SJCRH30 (cell line): ENCODE measurements around the gene WNT7A. TPM values are rescaled to one million over a fixed set of nuclear protein-coding genes. Genes with fewer than 3 reads are reported as not detected.

ENCODE experiments used
- DNase-seq, 2 experiments: peaks; one replicate each; pipeline ENCODE4 v3.0.0-alpha.2; 2015 to 2020
- H3K27ac ChIP-seq: fragments of 250-450 bp; sonication (Bioruptor Pico); 2 replicates; pipeline ENCODE4 v1.5.1; 2020; ENCODE audit warnings: mild to moderate bottlenecking, moderate library complexity
- H3K27me3 ChIP-seq: fragments of 250-450 bp; sonication (Bioruptor Pico); 2 replicates; pipeline ENCODE4 v1.5.1; 2020; ENCODE audit warnings: mild to moderate bottlenecking, moderate library complexity
- H3K36me3 ChIP-seq: fragments of 250-450 bp; sonication (Bioruptor Pico); 2 replicates; pipeline ENCODE4 v1.5.1; 2020; ENCODE audit warnings: mild to moderate bottlenecking, moderate library complexity
- H3K4me1 ChIP-seq: fragments of 250-450 bp; sonication (Bioruptor Pico); 2 replicates; pipeline ENCODE4 v1.5.1; 2020; ENCODE audit warnings: mild to moderate bottlenecking, moderate library complexity
- H3K4me3 ChIP-seq: fragments of 250-450 bp; sonication (Bioruptor Pico); 2 replicates; pipeline ENCODE4 v1.5.1; 2020; ENCODE audit warnings: mild to moderate bottlenecking, moderate library complexity
- H3K9me3 ChIP-seq: fragments of 250-450 bp; sonication (Bioruptor Pico); replicated peaks from 2 replicates; pipeline ENCODE4 v1.5.1; 2020; ENCODE audit warnings: mild to moderate bottlenecking, moderate library complexity
- total RNA-seq: library from RNA; depleted of rRNA; stranded (reverse); fragments of >200 nt; shearing (Covaris generic); gene quantifications from 2 replicates; pipeline ENCODE4 v1.2.3, GENCODE V29; 2014

WNT7A gene
- total RNA-seq, 1 experiment from 2014 or later: not detected

- no peaks in the 10 kb centered on the region for H3K9me3 ChIP-seq
- H3K4me3 ChIP-seq: no peak overlapping the region
- no peaks in the 10 kb centered on the region for H3K36me3 ChIP-seq
- H3K27me3 ChIP-seq: peaks cover 8% of the 10 kb centered on the region; the same call in 1 of the 2 replicates
- H3K4me1 ChIP-seq: no peaks in the 10 kb centered on the region
- DNase-seq: peak; percentile 9 to 43
- H3K27ac ChIP-seq: no peak overlapping the region
Observed at GRCh38 chr3:13850161-13850945, 29.5 kb downstream of the WNT7A start.

DNA sequence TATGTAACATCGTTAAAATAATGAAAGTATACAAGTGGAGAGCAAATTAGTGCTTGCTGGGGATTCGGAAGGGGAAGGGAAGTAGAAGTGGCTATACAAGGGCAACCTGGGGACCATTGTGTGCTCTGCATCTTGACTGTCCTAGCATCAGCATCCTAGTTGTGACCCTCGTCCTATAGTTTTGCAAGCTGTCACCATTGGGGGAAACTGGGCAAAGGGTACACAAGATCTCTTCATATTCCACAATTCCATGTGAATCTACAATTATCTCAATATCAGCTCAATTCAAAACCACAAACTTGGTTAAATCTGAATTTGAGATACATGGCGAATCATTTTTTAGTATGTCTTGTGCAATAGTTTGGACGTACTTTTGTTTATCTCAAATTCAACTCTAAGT is 30.9 kb downstream of the WNT7A start:
- no peaks in the 10 kb centered on the region for H3K4me1 ChIP-seq
- peaks cover 8% of the 10 kb centered on the region; the same call in 1 of the 2 replicates for H3K27me3 ChIP-seq
- H3K4me3 ChIP-seq: no peak overlapping the region
- no peaks in the 10 kb centered on the region for H3K9me3 ChIP-seq
- no peak overlapping the region for H3K27ac ChIP-seq
- no peak for DNase-seq
- no peaks in the 10 kb centered on the region for H3K36me3 ChIP-seq

DNA sequence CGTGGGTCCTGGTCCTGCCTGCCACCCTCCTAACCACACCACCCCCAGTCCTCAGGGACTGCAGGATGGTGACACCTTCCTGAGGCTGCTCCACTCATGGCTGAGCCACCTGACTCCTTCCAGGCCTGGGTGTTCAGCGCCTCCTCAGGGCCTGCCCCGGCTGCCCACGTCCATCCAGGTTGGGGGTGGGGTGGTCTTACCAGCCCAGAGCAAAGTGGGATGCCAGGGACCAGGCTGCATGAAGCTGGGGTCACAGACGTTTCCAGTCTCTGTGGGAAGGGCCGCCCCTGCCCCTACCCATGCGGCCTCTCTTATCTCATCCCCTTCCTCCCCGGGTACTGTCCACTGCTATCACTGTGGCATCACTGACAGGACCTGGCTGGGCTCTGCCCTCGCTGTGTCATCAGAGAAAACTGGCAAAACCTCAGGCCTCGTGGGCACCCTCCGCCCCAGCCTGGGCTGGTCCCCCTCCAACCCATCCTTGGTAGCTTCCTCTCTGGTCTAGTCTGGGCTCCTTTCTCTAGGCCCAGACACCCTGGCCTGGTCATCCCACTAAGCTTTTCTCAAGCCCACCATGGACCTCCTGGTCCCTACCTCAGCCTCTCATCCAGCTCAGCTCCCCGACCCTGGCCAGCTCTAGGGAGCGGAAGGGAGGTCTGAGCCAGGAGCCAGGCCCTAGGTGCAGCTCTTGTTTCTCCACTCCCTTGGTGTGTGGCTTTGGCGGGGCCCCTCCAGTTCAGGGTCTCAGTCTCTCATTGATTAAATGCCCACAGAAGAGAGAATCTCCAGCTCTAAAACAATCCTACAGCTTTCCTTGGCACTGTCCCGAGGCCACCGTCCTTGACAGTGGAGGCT is 32.9 kb downstream of the WNT7A start:
- no peaks in the 10 kb centered on the region for H3K36me3 ChIP-seq
- H3K4me3 ChIP-seq: no peak overlapping the region
- DNase-seq: no peak
- H3K27me3 ChIP-seq: peaks cover 6% of the 10 kb centered on the region; the same call in 1 of the 2 replicates
- H3K9me3 ChIP-seq: no peaks in the 10 kb centered on the region
- H3K27ac ChIP-seq: no peak overlapping the region
- H3K4me1 ChIP-seq: no peaks in the 10 kb centered on the region

DNA sequence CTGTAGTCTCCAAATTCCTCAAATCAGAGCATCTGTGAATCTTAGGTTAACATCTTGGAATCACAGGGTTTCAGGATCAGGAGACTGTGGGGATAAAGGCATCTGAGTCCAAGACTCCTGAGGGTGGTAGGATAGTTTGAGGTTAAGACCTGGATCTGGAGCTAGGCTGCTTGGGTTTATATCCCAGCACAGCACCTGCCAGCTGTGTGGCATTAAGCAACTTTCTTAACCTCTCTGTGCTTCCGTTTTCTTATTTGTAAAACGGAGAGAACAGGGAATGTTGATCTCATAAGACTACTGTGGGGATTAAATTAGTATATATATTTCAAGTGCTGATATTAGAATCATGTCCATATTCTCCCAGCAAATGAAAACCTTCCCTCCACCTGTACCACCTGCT is 33.6 kb downstream of the WNT7A start:
- Histone ChIP-seq H3K36me3 (no peaks in the 10 kb centered on the region), H3K4me3 (no peak overlapping the region), H3K27me3 (peaks cover 6% of the 10 kb centered on the region; the same call in 1 of the 2 replicates), H3K27ac (no peak overlapping the region), H3K4me1 (no peaks in the 10 kb centered on the region), H3K9me3 (no peaks in the 10 kb centered on the region)
- no peak for DNase-seq

GRCh38 chr3:13845806-13846205 is 34.1 kb downstream of the WNT7A start:
- no peak overlapping the region for H3K27ac ChIP-seq

GRCh38 chr3:13844911-13845310 is 35.0 kb downstream of the WNT7A start:
- no peak overlapping the region for H3K4me3 ChIP-seq
- H3K4me1 ChIP-seq: no peaks in the 10 kb centered on the region
- no peak overlapping the region for H3K27ac ChIP-seq
- H3K27me3 ChIP-seq: peaks cover 1% of the 10 kb centered on the region; the same call in 1 of the 2 replicates
- H3K36me3 ChIP-seq: no peaks in the 10 kb centered on the region
- no peak for DNase-seq
- no peaks in the 10 kb centered on the region for H3K9me3 ChIP-seq

More at GRCh38 chr3:13845806-13846205, 34.1 kb downstream of the WNT7A start:
- Histone ChIP-seq H3K9me3 (no peaks in the 10 kb centered on the region), H3K27me3 (peaks cover 6% of the 10 kb centered on the region; the same call in 1 of the 2 replicates), H3K36me3 (no peaks in the 10 kb centered on the region), H3K4me1 (no peaks in the 10 kb centered on the region), H3K4me3 (no peak overlapping the region)
- no peak for DNase-seq

DNA sequence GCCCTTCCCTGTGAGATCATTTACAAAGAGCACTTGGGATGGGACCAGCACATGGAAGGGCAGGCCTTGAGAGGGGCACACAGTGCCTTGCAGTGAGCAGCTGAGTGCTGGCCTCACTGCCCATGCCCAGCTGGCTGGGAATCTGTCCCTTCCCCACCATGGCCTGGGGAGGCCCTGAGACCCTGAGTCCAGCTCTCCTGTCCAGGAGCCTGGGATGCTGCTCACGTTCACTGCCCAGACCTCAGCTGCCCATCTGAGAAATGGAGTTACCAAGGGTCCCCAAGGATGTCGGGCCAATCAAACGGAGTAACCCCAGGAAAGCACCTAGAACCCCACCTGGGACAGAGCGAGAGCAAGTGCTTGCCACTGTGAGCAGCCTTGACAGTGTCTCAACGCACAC is 35.6 kb downstream of the WNT7A start:
- Histone ChIP-seq H3K9me3 (no peaks in the 10 kb centered on the region), H3K27me3 (no peaks in the 10 kb centered on the region), H3K4me1 (no peaks in the 10 kb centered on the region), H3K27ac (no peak overlapping the region), H3K36me3 (no peaks in the 10 kb centered on the region), H3K4me3 (no peak overlapping the region)
- DNase-seq: no peak

- no peak overlapping the region for H3K4me3 ChIP-seq
- H3K9me3 ChIP-seq: no peaks in the 10 kb centered on the region
- no peak overlapping the region for H3K27ac ChIP-seq
- H3K27me3 ChIP-seq: no peaks in the 10 kb centered on the region; the same call in 1 of the 2 replicates
- no peaks in the 10 kb centered on the region for H3K4me1 ChIP-seq
- DNase-seq: no peak
- H3K36me3 ChIP-seq: no peaks in the 10 kb centered on the region
Observed at GRCh38 chr3:13843351-13843750, 36.5 kb downstream of the WNT7A start.

GRCh38 chr3:13842226-13842625 is 37.6 kb downstream of the WNT7A start:
- H3K9me3 ChIP-seq: no peaks in the 10 kb centered on the region
- no peak for DNase-seq
- no peak overlapping the region for H3K4me3 ChIP-seq
- H3K36me3 ChIP-seq: no peaks in the 10 kb centered on the region
- H3K27me3 ChIP-seq: peaks cover 9% of the 10 kb centered on the region
- no peak overlapping the region for H3K27ac ChIP-seq
- H3K4me1 ChIP-seq: no peaks in the 10 kb centered on the region

GRCh38 chr3:13841826-13842225 is 38.0 kb downstream of the WNT7A start:
- H3K4me1 ChIP-seq: no peaks in the 10 kb centered on the region
- H3K27ac ChIP-seq: no peak overlapping the region
- DNase-seq: no peak
- no peaks in the 10 kb centered on the region for H3K9me3 ChIP-seq
- H3K27me3 ChIP-seq: peaks cover 10% of the 10 kb centered on the region
- H3K36me3 ChIP-seq: no peaks in the 10 kb centered on the region
- no peak overlapping the region for H3K4me3 ChIP-seq

DNA sequence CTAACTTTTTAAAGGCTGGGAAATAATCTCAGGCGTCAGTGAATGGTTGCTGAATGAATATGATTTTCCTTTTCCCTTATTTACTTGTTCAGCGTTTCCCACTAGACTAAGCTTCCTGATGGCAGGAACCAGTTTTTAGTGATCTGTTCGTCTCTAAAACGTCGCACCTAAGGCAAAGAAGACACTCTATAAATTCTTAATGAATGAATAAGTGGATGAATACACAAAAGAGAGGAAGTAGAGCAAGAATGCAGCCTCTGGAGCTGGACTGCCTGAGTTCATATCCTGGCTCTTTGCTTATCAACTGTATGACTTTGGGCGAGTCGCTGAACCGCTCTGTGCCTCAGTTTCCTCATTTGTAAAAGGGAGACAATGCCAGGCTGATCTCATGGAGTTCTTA is 38.7 kb downstream of the WNT7A start:
- H3K9me3 ChIP-seq: no peaks in the 10 kb centered on the region
- DNase-seq: no peak
- H3K27ac ChIP-seq: no peak overlapping the region
- no peaks in the 10 kb centered on the region for H3K36me3 ChIP-seq
- no peak overlapping the region for H3K4me3 ChIP-seq
- H3K4me1 ChIP-seq: no peaks in the 10 kb centered on the region
- peaks cover 10% of the 10 kb centered on the region for H3K27me3 ChIP-seq

DNA sequence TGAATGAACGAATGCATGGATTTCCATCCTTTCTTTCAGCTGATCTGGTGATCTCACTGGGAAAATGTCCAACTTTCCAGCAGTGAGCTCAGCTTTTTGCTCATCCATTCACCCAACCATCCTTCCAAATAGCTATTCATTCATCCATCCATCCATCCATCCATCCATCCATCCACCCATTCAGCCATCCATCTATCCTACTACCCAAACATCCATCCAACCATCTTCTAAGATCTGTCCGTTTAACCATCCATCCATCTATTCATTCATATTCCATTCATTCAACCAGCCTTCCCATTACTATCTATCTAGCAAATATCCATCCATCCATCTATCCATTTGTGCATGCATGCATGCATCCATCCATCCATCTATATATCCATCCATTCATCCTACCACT is 39.4 kb downstream of the WNT7A start:
- Histone ChIP-seq H3K27me3 (peaks cover 13% of the 10 kb centered on the region), H3K4me1 (no peaks in the 10 kb centered on the region), H3K9me3 (no peaks in the 10 kb centered on the region), H3K27ac (no peak overlapping the region), H3K36me3 (no peaks in the 10 kb centered on the region), H3K4me3 (no peak overlapping the region)
- no peak for DNase-seq

DNA sequence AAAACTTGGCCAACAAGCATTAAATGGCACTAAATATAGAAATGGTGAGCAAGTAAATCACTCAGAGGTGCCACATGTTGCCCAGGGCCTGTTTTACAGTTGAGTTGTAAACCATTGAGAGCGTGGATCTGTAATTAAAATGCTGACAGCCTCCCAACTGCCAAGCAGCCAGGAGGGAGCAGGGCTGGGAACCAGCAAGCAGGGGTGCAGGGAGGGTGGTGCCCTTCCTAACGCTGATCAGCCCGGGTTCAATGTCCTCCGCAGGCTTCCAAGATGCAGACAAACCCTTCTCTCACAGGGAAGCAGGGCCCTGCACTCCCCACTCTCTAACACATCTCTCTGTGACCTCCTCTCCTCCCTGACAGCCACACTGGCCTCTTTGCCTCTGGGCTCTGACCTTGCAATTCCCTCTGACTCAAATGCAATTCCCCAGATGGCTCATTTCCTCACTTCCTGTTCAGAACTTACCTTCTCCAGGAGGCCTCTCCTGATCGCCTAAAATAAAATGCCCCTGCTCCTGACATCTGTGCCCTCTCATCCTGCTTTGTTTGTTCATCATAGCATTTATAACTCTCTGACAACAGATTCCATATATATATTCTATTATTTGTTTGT is 40.0 kb downstream of the WNT7A start:
- Histone ChIP-seq H3K36me3 (no peaks in the 10 kb centered on the region), H3K27ac (no peak overlapping the region), H3K27me3 (peaks cover 16% of the 10 kb centered on the region), H3K4me3 (no peak overlapping the region), H3K4me1 (no peaks in the 10 kb centered on the region), H3K9me3 (no peaks in the 10 kb centered on the region)
- DNase-seq: no peak

DNA sequence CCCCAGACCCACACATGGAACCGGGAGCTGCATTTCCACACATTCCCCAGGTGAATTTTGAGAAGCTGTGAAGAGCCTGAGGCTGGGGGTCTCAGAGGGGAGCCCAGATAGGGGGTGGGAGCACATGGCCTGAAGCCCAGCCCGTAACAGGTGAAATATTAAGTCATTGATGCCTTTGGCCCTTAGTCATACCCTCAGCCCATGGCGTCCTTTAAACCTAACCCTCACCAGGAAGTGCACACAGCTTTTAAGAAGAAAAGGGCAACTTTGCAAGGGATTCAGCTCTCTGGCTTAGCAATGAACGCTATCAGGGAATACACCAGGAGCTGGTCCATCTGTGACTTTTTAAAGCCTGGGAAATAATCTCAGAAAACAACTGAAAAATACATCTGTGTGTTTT is 40.6 kb downstream of the WNT7A start:
- Histone ChIP-seq H3K36me3 (no peaks in the 10 kb centered on the region), H3K27me3 (peaks cover 20% of the 10 kb centered on the region), H3K4me1 (no peaks in the 10 kb centered on the region), H3K4me3 (no peak overlapping the region), H3K27ac (no peak overlapping the region), H3K9me3 (no peaks in the 10 kb centered on the region)
- no peak for DNase-seq

DNA sequence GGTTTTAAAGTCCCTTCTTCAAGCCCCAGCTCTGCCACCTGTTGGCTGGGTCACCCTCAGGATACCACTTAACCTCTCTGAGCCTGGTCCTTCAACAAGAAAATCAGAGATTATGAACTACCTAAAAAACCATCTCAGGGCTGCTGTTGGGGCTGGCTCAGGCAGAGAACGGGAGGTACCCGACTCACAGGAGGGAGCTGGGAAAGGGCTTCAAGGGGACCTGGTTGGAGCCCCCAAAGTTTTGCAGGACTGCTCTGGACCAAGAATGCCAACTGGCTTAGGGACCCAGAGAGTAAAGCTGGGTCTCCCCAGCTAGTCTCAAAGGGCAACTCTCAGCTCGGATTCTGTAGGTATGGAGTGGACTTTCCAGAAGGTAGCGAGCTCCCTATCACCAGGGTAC is 41.5 kb downstream of the WNT7A start:
- Histone ChIP-seq H3K36me3 (no peaks in the 10 kb centered on the region), H3K4me1 (no peaks in the 10 kb centered on the region), H3K27me3 (peaks cover 23% of the 10 kb centered on the region), H3K27ac (no peak overlapping the region), H3K4me3 (no peak overlapping the region), H3K9me3 (no peaks in the 10 kb centered on the region)
- DNase-seq: no peak
